Hepatocyte (in vitro differentiated cells): ENCODE results near the gene USP19. TPM values are rescaled to one million over a fixed set of nuclear protein-coding genes. Genes with fewer than 3 reads are reported as not detected.
A peak's percentile ranks its signal among the peaks of the same experiment; 100 is the strongest.

ENCODE experiments used
- DNase-seq: peaks from one replicate; pipeline ENCODE4 v3.0.0-alpha.2; 2016; ENCODE audit warnings: low spot score
- H2AFZ ChIP-seq: fragments of 200-600 bp; sonication (generic); 2 replicates; pipeline ENCODE4 v1.6.0; 2016; ENCODE audit warnings: antibody characterized with exemption, mild to moderate bottlenecking
- H3K27ac ChIP-seq: fragments of 200-600 bp; sonication (generic); 2 replicates; pipeline ENCODE4 v1.5.1; 2016; ENCODE audit warnings: mild to moderate bottlenecking
- H3K27me3 ChIP-seq: fragments of 200-600 bp; sonication (generic); 2 replicates; pipeline ENCODE4 v1.6.1; 2016
- H3K36me3 ChIP-seq: fragments of 200-600 bp; sonication (generic); replicated peaks from 2 replicates; pipeline ENCODE4 v1.5.1; 2016; ENCODE audit warnings: low read depth; ENCODE audit not compliant: insufficient read depth
- H3K4me1 ChIP-seq: fragments of 200-600 bp; sonication (generic); 2 replicates; pipeline ENCODE4 v1.5.1; 2016; ENCODE audit warnings: mild to moderate bottlenecking, moderate library complexity; ENCODE audit not compliant: insufficient read depth
- H3K4me2 ChIP-seq: fragments of 200-600 bp; sonication (generic); 2 replicates; pipeline ENCODE4 v1.6.0; 2016
- H3K4me3 ChIP-seq: fragments of 200-600 bp; sonication (generic); 2 replicates; pipeline ENCODE4 v1.5.1; 2016; ENCODE audit warnings: mild to moderate bottlenecking
- H3K79me2 ChIP-seq: fragments of 200-600 bp; sonication (generic); 2 replicates; pipeline ENCODE4 v1.6.0; 2017; ENCODE audit warnings: mild to moderate bottlenecking
- H3K9me2 ChIP-seq: fragments of 200-600 bp; sonication (generic); replicated peaks from 2 replicates; pipeline ENCODE4 v1.6.0; 2017; ENCODE audit warnings: mild to moderate bottlenecking; ENCODE audit not compliant: insufficient read depth
- H3K9me3 ChIP-seq: fragments of 200-600 bp; sonication (generic); 2 replicates; pipeline ENCODE4 v1.5.1; 2016; ENCODE audit warnings: low read depth, mild to moderate bottlenecking
- H4K20me1 ChIP-seq: fragments of 200-600 bp; sonication (generic); 2 replicates; pipeline ENCODE4 v1.6.0; 2016; ENCODE audit warnings: mild to moderate bottlenecking; ENCODE audit not compliant: insufficient read depth, poor library complexity, severe bottlenecking
- CTCF ChIP-seq: fragments of 200-600 bp; sonication (generic); IDR thresholded peaks from 2 replicates; pipeline ENCODE4 v1.5.1; 2016; ENCODE audit warnings: antibody characterized with exemption, mild to moderate bottlenecking; ENCODE audit not compliant: poor library complexity
- EZH2 ChIP-seq: fragments of 200-600 bp; sonication (generic); IDR thresholded peaks from 2 replicates; pipeline ENCODE4 v1.6.1; 2016; ENCODE audit warnings: antibody characterized with exemption, mild to moderate bottlenecking, borderline replicate concordance
- EZH2phosphoT487 ChIP-seq: fragments of 200-600 bp; sonication (generic); IDR thresholded peaks from one replicate; pipeline ENCODE4 v1.6.1; 2018; ENCODE audit warnings: antibody characterized with exemption, mild to moderate bottlenecking, low read depth, moderate library complexity; ENCODE audit not compliant: unreplicated experiment, severe bottlenecking
- WGBS: methylation state at CpG from one replicate; pipeline ENCODE4 v1.1.6; 2016; ENCODE audit warnings: low lambda C conversion rate; ENCODE audit errors: missing lambda C conversion rate; 5-methylcytosine and 5-hydroxymethylcytosine counted together
- polyA plus RNA-seq: library from polyadenylated mRNA; unstranded; fragments of >200 nt; fragmentation: Nextera tagmentation; extraction: Ambion mirVana; gene quantifications from 2 replicates; pipeline ENCODE4 v1.2.1, GENCODE V29; 2016
- total RNA-seq: library from RNA; depleted of rRNA; stranded (reverse); fragments of >200 nt; gene quantifications from 2 replicates; pipeline ENCODE4 v1.2.3, GENCODE V29; 2014

The USP19 gene
- total and polyA plus RNA-seq, 2 experiments from 2014 or later = 32.7 to 44.2 TPM

GRCh38 chr3:49151610-49152009 is 31.0 kb upstream of the USP19 start:
- Histone ChIP-seq H3K27me3 (no peaks in the 10 kb centered on the region), H2AFZ (no peak overlapping the region), H3K79me2 (no peaks in the 10 kb centered on the region), H4K20me1 (no peaks in the 10 kb centered on the region), H3K9me3 (no peaks in the 10 kb centered on the region), H3K4me1 (no peaks in the 10 kb centered on the region), H3K4me2 (no peak overlapping the region), H3K4me3 (no peak overlapping the region), H3K9me2 (no peaks in the 10 kb centered on the region), H3K36me3 (no peaks in the 10 kb centered on the region), H3K27ac (no peak overlapping the region)
- DNase-seq = peak; percentile 2
- TF ChIP-seq EZH2 (no peak), EZH2phosphoT487 (no peak), CTCF (no peak)
- 83% methylated on average over 2 of the region's 2 CpGs for WGBS

GRCh38 chr3:49148159-49148558 is 27.5 kb upstream of the USP19 start:
- Histone ChIP-seq H3K79me2 (no peaks in the 10 kb centered on the region), H3K4me2 (no peak overlapping the region), H3K9me3 (no peaks in the 10 kb centered on the region), H3K4me1 (no peaks in the 10 kb centered on the region), H3K36me3 (no peaks in the 10 kb centered on the region), H3K9me2 (no peaks in the 10 kb centered on the region), H4K20me1 (no peaks in the 10 kb centered on the region), H3K27me3 (no peaks in the 10 kb centered on the region), H3K27ac (no peak overlapping the region), H3K4me3 (no peak overlapping the region), H2AFZ (no peak overlapping the region)
- no peak for TF ChIP-seq EZH2
- TF ChIP-seq EZH2phosphoT487 = no peak
- no peak for TF ChIP-seq CTCF
- no peak for DNase-seq
- WGBS = 84% methylated on average over 3 of the region's 5 CpGs

- Histone ChIP-seq H3K27ac (no peak overlapping the region), H3K4me2 (no peak overlapping the region), H3K4me3 (no peak overlapping the region), H3K27me3 (no peaks in the 10 kb centered on the region), H3K9me2 (no peaks in the 10 kb centered on the region), H3K9me3 (no peaks in the 10 kb centered on the region), H4K20me1 (no peaks in the 10 kb centered on the region), H3K4me1 (no peaks in the 10 kb centered on the region), H3K36me3 (no peaks in the 10 kb centered on the region), H2AFZ (no peak overlapping the region), H3K79me2 (no peaks in the 10 kb centered on the region)
- no peak for DNase-seq
- 81% methylated on average over 3 of the region's 3 CpGs for WGBS
- no peak for TF ChIP-seq CTCF
- no peak for TF ChIP-seq EZH2
- no peak for TF ChIP-seq EZH2phosphoT487
These were observed 19.5 kb upstream of the USP19 start for GRCh38 chr3:49140080-49140479.

- no peaks in the 10 kb centered on the region for H3K9me3 ChIP-seq
- 76% methylated on average over 4 of the region's 4 CpGs for WGBS
- no peak overlapping the region for H2AFZ ChIP-seq
- no peaks in the 10 kb centered on the region for H3K27me3 ChIP-seq
- peaks cover 23% of the 10 kb centered on the region for H3K79me2 ChIP-seq
- no peak overlapping the region for H3K4me2 ChIP-seq
- H3K27ac ChIP-seq = no peak overlapping the region
- H3K4me1 ChIP-seq = peaks cover 19% of the 10 kb centered on the region
- TF ChIP-seq CTCF = no peak
- no peak for TF ChIP-seq EZH2phosphoT487
- no peak for TF ChIP-seq EZH2
- H4K20me1 ChIP-seq = no peaks in the 10 kb centered on the region
- no peaks in the 10 kb centered on the region for H3K36me3 ChIP-seq
- no peak overlapping the region for H3K4me3 ChIP-seq
- DNase-seq = no peak
- no peaks in the 10 kb centered on the region for H3K9me2 ChIP-seq
These were observed 14.9 kb upstream of the USP19 start for GRCh38 chr3:49135499-49135898.
